GM12878 (cell line): ENCODE results near the gene SLC22A4. TPM values are rescaled to one million over a fixed set of nuclear protein-coding genes. Genes with fewer than 3 reads are reported as not detected.

Source experiments
- ATAC-seq: fragments of 200-7000 bp; cut with Tn5 transposase; 3 replicates; pipeline ENCODE4 v1.9.1; 2020; ENCODE audit warnings: mild to moderate bottlenecking, moderate library complexity
- BruUV-seq: library from RNA; stranded (reverse); fragments of 400-500 nt; replicated peaks from 2 replicates; lab custom pipeline; 2021; lab: Mats Ljungman, UMichigan
- CTCF ChIA-PET: fragments of 300-600 bp; sonication (Branson Sonifier 250); formaldehyde crosslinking; extraction: SDS; loops from one replicate; lab custom pipeline; 2021; ENCODE audit warnings: inconsistent platforms; lab: Yijun Ruan, JAX
- POLR2A ChIA-PET: fragments of 350-600 bp; formaldehyde crosslinking; extraction: SDS; loops from one replicate; lab custom pipeline; 2021; ENCODE audit warnings: inconsistent platforms; lab: Charles Lee
- RAD21 ChIA-PET: fragments of 300-600 bp; sonication (Branson Sonifier 250); formaldehyde crosslinking; loops from one replicate; lab custom pipeline; 2023; ENCODE audit warnings: antibody characterized with exemption; ENCODE audit not compliant: unreplicated experiment; lab: Charles Lee
- SMC1A ChIA-PET: fragments of 300-600 bp; sonication (Branson Sonifier 250); formaldehyde crosslinking; loops from one replicate; lab custom pipeline; 2023; ENCODE audit not compliant: unreplicated experiment, uncharacterized antibody; lab: Charles Lee
- DNase-seq: peaks from one replicate; pipeline ENCODE4 v3.0.0-alpha.2; 2011; ENCODE audit warnings: low read depth, low spot score
- FAIRE-seq: peaks from 3 replicates; lab custom pipeline; 2011; peaks lifted over from hg19 to GRCh38; lab: Jason Lieb, UNC
- H2AFZ ChIP-seq: 2 replicates; pipeline ENCODE4 v1.6.0; 2011; ENCODE audit warnings: low read depth, low read length, control low read depth; ENCODE audit not compliant: control insufficient read depth
- H3K27ac ChIP-seq: 2 replicates; pipeline ENCODE4 v1.5.1; 2011; ENCODE audit warnings: control low read depth; ENCODE audit not compliant: control insufficient read depth, insufficient read depth
- H3K27me3 ChIP-seq, 2 experiments: replicated peaks in 1 of 2; 2 replicates each; pipeline versions ENCODE4 v1.6.0 to v1.6.1; 2011; ENCODE audit warnings: low read length in 1 of 2; ENCODE audit not compliant: control insufficient read depth in 2 of 2, insufficient read depth in 2 of 2
- H3K36me3 ChIP-seq, 2 experiments: 2 replicates each; pipeline ENCODE4 v1.5.1; 2011; ENCODE audit warnings: low read length in 1 of 2; ENCODE audit not compliant: control insufficient read depth in 2 of 2, insufficient read depth in 2 of 2
- H3K4me1 ChIP-seq: 2 replicates; pipeline ENCODE4 v1.6.1; 2011; ENCODE audit warnings: mild to moderate bottlenecking, low read length, moderate library complexity, mixed read lengths; ENCODE audit not compliant: control insufficient read depth, insufficient read depth
- H3K4me2 ChIP-seq: 2 replicates; pipeline ENCODE4 v1.6.0; 2011; ENCODE audit warnings: control low read depth; ENCODE audit not compliant: control insufficient read depth, insufficient read depth
- H3K4me3 ChIP-seq: fragments of 200-600 bp; sonication (generic); 2 replicates; pipeline ENCODE4 v1.5.1; 2016
- H3K79me2 ChIP-seq: 2 replicates; pipeline ENCODE4 v1.6.0; 2011; ENCODE audit warnings: low read length; ENCODE audit not compliant: control insufficient read depth, insufficient read depth
- H3K9ac ChIP-seq: 2 replicates; pipeline ENCODE4 v1.8.0; 2011; ENCODE audit warnings: low read length, control low read depth, mixed read lengths; ENCODE audit not compliant: control insufficient read depth, insufficient read depth
- H3K9me3 ChIP-seq: replicated peaks from 3 replicates; pipeline ENCODE4 v1.5.1; 2011; ENCODE audit warnings: mild to moderate bottlenecking, low read length; ENCODE audit not compliant: control insufficient read depth, insufficient read depth
- H4K20me1 ChIP-seq: 2 replicates; pipeline ENCODE4 v1.6.0; 2011; ENCODE audit not compliant: control insufficient read depth, insufficient read depth
- CREB1 ChIP-seq: IDR thresholded peaks from 2 replicates; pipeline ENCODE4 v1.6.1; 2012; ENCODE audit warnings: low read depth, mild to moderate bottlenecking, inconsistent platforms
- FOXK2 ChIP-seq: fragments of 450-650 bp; IDR thresholded peaks from 2 replicates; pipeline ENCODE4 v1.6.1; 2017; ENCODE audit warnings: mild to moderate bottlenecking, moderate library complexity
- MEF2B ChIP-seq: fragments of 450-650 bp; IDR thresholded peaks from 2 replicates; pipeline ENCODE4 v1.6.1; 2018; ENCODE audit warnings: mild to moderate bottlenecking, moderate library complexity; ENCODE audit not compliant: partially characterized antibody, poor library complexity, severe bottlenecking
- NFYB ChIP-seq: IDR thresholded peaks from 2 replicates; pipeline ENCODE4 v1.6.1; 2011; ENCODE audit warnings: low read depth, mild to moderate bottlenecking, low read length, improper control_type of control experiment, moderate library complexity; ENCODE audit not compliant: insufficient read depth
- SMAD5 ChIP-seq: IDR thresholded peaks from 2 replicates; pipeline ENCODE4 v1.6.1; 2016; ENCODE audit warnings: antibody characterized with exemption, low read depth
- SRF ChIP-seq, 2 experiments: IDR thresholded peaks; 2 replicates each; pipeline ENCODE4 v1.6.1; 2011; ENCODE audit warnings: low read depth in 2 of 2, low read length in 2 of 2, mild to moderate bottlenecking in 1 of 2, moderate library complexity in 1 of 2
- TCF3 ChIP-seq: IDR thresholded peaks from 2 replicates; pipeline ENCODE4 v1.6.1; 2012; ENCODE audit warnings: low read depth, mild to moderate bottlenecking, low read length, borderline replicate concordance; ENCODE audit not compliant: insufficient read depth
- WGBS: methylation state at CpG from one replicate; pipeline ENCODE4 v1.1.6; 2016; ENCODE audit warnings: low lambda C conversion rate; ENCODE audit not compliant: insufficient replicate concordance, insufficient coverage; ENCODE audit errors: missing lambda C conversion rate; 5-methylcytosine and 5-hydroxymethylcytosine counted together
- in situ Hi-C: fragments of 300-500 bp; cut with MboI; formaldehyde crosslinking; loops from 9 replicates; pipeline ENCODE4 v1.14.3; 2018; ENCODE audit warnings: mixed read lengths
- intact Hi-C: fragments of 100-400 bp; cut with micrococcal nuclease; formaldehyde crosslinking; loops from one replicate; pipeline ENCODE4 v1.14.2; 2022; ENCODE audit not compliant: unreplicated experiment
- polyA plus RNA-seq, 11 experiments: library from polyadenylated mRNA; depleted of rRNA in 4 of 11; unstranded in 6 of 11; stranded (reverse) in 5 of 11; fragments of >200 nt; fragmentation: Nextera tagmentation in 4 of 11; fragmentation: Illumina TruSeq in 1 of 11; extraction: Ambion mirVana in 4 of 11; extraction: Trizol in 1 of 11; gene quantifications; 1 replicate in 1 of 11; 2 replicates in 10 of 11; pipeline versions ENCODE4 v1.2.1 to v1.2.3, GENCODE V29; 2011 to 2016; ENCODE audit warnings: inconsistent platforms in 2 of 11, missing spikeins in 2 of 11, low read depth in 1 of 11
- total RNA-seq, 4 experiments: library from RNA; depleted of rRNA in 3 of 4; stranded (reverse); fragments of >200 nt in 3 of 4; fragmentation: Illumina TruSeq in 1 of 4; extraction: Trizol in 1 of 4; gene quantifications; 2 replicates each; pipeline versions ENCODE4 v1.2.1 to v1.2.3, GENCODE V29; 2013 to 2021
- TF ChIP-seq, protein P1 (sequence below): IDR thresholded peaks from 2 replicates; pipeline ENCODE4 v1.6.1; 2011; ENCODE audit warnings: borderline replicate concordance, low read depth, mild to moderate bottlenecking, moderate library complexity, mixed read lengths, low read length; ENCODE audit not compliant: insufficient read depth; ENCODE audit errors: extremely low read length
- TF ChIP-seq, protein P2 (sequence below): fragments of 450-650 bp; IDR thresholded peaks from 2 replicates; pipeline ENCODE4 v1.6.1; 2017; ENCODE audit warnings: mild to moderate bottlenecking, moderate library complexity

The SLC22A4 gene
- total and polyA plus RNA-seq, 10 of the 15 experiments (the other 5 are each of a cell fraction or from before 2014, with no cell fraction given), result 0.04 to 0.61 (median 0.10) TPM; not detected in 2

DNA sequence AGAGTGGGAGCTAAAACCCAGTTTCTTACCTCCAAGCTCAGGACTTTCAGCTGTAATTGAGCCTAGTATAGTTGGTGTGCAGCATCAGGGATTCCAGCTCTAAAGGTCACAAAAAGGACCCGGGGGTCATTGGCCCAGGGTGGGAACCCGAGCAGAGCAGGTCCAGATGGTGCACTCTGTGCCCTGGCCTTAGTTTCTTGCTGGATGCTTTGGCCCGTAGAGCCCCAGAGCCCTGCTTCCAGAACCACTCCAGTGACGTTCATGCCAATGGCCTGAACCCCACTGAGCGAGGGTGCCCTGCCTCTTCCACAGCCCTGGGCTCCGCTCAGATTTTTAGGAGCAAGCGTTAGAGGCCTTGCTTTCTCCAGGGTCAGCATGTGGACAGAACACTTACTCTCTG lies 83.5 kb downstream of the SLC22A4 start:
- 73% methylated on average over 7 of the region's 7 CpGs for WGBS
- Histone ChIP-seq H3K4me2 (no peak overlapping the region), H3K36me3 (no peaks in the 10 kb centered on the region), H3K9ac (no peak overlapping the region), H3K27ac (no peak overlapping the region), H4K20me1 (no peaks in the 10 kb centered on the region), H3K79me2 (no peaks in the 10 kb centered on the region), H3K9me3 (no peaks in the 10 kb centered on the region), H2AFZ (no peak overlapping the region), H3K4me3 (no peak overlapping the region), H3K27me3 (no peaks in the 10 kb centered on the region), H3K4me1 (no peaks in the 10 kb centered on the region)
- POLR2A ChIA-PET, result no interaction called here
- TF ChIP-seq TCF3, result no peak
- TF ChIP-seq, protein P1, sequence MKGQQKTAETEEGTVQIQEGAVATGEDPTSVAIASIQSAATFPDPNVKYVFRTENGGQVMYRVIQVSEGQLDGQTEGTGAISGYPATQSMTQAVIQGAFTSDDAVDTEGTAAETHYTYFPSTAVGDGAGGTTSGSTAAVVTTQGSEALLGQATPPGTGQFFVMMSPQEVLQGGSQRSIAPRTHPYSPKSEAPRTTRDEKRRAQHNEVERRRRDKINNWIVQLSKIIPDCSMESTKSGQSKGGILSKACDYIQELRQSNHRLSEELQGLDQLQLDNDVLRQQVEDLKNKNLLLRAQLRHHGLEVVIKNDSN, result no peak
- TF ChIP-seq NFYB, result no peak
- TF ChIP-seq, protein P2, sequence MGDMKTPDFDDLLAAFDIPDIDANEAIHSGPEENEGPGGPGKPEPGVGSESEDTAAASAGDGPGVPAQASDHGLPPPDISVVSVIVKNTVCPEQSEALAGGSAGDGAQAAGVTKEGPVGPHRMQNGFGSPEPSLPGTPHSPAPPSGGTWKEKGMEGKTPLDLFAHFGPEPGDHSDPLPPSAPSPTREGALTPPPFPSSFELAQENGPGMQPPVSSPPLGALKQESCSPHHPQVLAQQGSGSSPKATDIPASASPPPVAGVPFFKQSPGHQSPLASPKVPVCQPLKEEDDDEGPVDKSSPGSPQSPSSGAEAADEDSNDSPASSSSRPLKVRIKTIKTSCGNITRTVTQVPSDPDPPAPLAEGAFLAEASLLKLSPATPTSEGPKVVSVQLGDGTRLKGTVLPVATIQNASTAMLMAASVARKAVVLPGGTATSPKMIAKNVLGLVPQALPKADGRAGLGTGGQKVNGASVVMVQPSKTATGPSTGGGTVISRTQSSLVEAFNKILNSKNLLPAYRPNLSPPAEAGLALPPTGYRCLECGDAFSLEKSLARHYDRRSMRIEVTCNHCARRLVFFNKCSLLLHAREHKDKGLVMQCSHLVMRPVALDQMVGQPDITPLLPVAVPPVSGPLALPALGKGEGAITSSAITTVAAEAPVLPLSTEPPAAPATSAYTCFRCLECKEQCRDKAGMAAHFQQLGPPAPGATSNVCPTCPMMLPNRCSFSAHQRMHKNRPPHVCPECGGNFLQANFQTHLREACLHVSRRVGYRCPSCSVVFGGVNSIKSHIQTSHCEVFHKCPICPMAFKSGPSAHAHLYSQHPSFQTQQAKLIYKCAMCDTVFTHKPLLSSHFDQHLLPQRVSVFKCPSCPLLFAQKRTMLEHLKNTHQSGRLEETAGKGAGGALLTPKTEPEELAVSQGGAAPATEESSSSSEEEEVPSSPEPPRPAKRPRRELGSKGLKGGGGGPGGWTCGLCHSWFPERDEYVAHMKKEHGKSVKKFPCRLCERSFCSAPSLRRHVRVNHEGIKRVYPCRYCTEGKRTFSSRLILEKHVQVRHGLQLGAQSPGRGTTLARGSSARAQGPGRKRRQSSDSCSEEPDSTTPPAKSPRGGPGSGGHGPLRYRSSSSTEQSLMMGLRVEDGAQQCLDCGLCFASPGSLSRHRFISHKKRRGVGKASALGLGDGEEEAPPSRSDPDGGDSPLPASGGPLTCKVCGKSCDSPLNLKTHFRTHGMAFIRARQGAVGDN, result no peak
- no peak for TF ChIP-seq CREB1
- TF ChIP-seq SMAD5, result no peak
- TF ChIP-seq MEF2B, result no peak
- TF ChIP-seq FOXK2, result no peak
- TF ChIP-seq SRF (IDR thresholded peaks at IDR 0.05; ENCODE audit: low read depth in 2 of 2, low read length in 2 of 2), result no peak
- SMC1A ChIA-PET, result interaction anchor here (1.6 to 3.0 kb wide), 2 partner anchors 44 to 140 kb away, joined by 7 to 11 read pairs; no protein-coding TSS in a partner anchor
- FAIRE-seq (no peak), ATAC-seq (no peak), DNase-seq (no peak)
- RAD21 ChIA-PET, result interaction anchor here (1.2 kb wide), 1 partner anchor 84 kb away, joined by 4 read pairs; no protein-coding TSS in a partner anchor
- no TSS peak for BruUV-seq
- in situ Hi-C loops (no loop called here), intact Hi-C loops (no loop called here)
- CTCF ChIA-PET, result interaction anchor here (0.8 to 22.4 kb wide), 4 partner anchors 10 to 188 kb away, joined by 3 to 481 read pairs (median 6); no protein-coding TSS in a partner anchor
